Lower leg skin (tissue), 3 donors: ENCODE measurements around the gene SYT8.

Source experiments
- CTCF ChIP-seq, 3 donors: fragments of 450-650 bp; IDR thresholded peaks; one replicate each; pipeline ENCODE4 v1.5.1; 2016; ENCODE audit warnings: antibody characterized with exemption in 3 of 3, mild to moderate bottlenecking in 3 of 3, moderate library complexity in 2 of 3
- POLR2A ChIP-seq, 2 donors: fragments of 450-650 bp; IDR thresholded peaks; one replicate each; pipeline ENCODE4 v1.6.1; 2016 to 2017; ENCODE audit warnings: antibody characterized with exemption in 2 of 2, mild to moderate bottlenecking in 1 of 2, moderate library complexity in 1 of 2

DNA sequence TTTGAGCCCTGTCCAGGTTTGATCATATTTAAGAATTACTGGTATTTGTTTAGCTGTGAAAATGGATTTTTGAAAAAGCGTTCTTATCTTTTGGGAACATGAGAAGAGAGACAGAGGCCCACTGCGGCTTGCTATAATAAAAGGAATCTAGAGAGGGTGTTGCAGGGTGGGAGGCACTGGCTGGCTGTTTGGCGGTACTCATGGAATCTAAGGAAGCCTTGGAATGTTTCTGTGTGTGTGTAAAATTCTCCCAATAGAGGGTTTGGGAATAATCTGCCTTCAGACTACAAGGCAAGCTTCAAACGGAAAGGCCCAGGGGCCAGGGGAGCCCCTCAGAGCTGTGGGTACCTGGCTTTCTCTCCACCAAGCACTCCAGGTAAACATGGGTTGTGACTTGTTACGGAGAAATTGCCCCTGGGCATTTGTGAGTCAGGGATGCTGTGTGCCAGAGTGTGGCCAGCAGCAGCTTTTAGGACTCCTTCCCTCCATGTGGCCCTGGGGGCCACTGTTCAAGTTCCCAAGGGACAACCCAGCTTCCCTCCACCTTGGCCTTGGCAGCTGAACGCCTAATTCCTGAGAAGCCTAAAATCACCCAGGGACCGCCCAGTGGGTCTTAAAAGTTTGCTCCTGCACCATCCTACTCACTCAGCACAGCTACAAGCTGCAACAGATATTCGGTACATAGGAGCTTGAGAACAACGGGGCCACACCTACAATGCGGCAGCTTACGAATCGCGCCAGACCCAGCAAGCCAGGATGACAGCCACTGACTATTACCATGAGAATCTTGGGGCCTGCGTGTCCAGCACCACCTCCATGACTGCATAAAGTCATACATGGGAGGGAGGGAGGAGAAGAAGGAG is 14.1 kb upstream of the SYT8 start:
- TF ChIP-seq POLR2A (IDR thresholded peaks at IDR 0.05) (no peak), CTCF (IDR thresholded peaks at IDR 0.05) (no peak)
